Uterus (tissue), 4 donors: Measurements from ENCODE around the gene SPDYC. TPM values are rescaled to one million over a fixed set of nuclear protein-coding genes. Genes with fewer than 3 reads are reported as not detected.

ENCODE experiments used
- DNase-seq, 2 donors: peaks; one replicate each; pipeline ENCODE4 v3.0.0-alpha.2; 2019 to 2020
- H3K27ac ChIP-seq, 2 donors: fragments of 200-600 bp; sonication (generic); 1 replicate in 1 of 2; 2 replicates in 1 of 2; pipeline ENCODE4 v1.5.1; 2016 to 2018
- H3K27me3 ChIP-seq, 2 donors: fragments of 200-600 bp; sonication (generic); one replicate each; pipeline ENCODE4 v1.5.1; 2018 to 2019; ENCODE audit warnings: control low read depth in 1 of 2
- H3K36me3 ChIP-seq, 2 donors: fragments of 200-600 bp; sonication (generic); one replicate each; pipeline ENCODE4 v1.5.1; 2019; ENCODE audit warnings: control low read depth in 1 of 2
- H3K4me1 ChIP-seq, 2 donors: fragments of 200-600 bp; sonication (generic); one replicate each; pipeline ENCODE4 v1.5.1; 2018 to 2019; ENCODE audit warnings: control low read depth in 1 of 2
- H3K4me3 ChIP-seq, 2 donors: fragments of 200-600 bp; sonication (generic); 1 replicate in 1 of 2; 2 replicates in 1 of 2; pipeline ENCODE4 v1.5.1; 2018 to 2019; ENCODE audit warnings: mild to moderate bottlenecking in 1 of 2
- H3K9me3 ChIP-seq, 2 donors: fragments of 200-600 bp; sonication (generic); one replicate each; pipeline ENCODE4 v1.5.1; 2019; ENCODE audit warnings: control low read depth in 1 of 2
- POLR2A ChIP-seq, 2 donors: fragments of 450-650 bp; IDR thresholded peaks; one replicate each; pipeline ENCODE4 v1.6.1; 2016; ENCODE audit warnings: antibody characterized with exemption in 2 of 2, mild to moderate bottlenecking in 1 of 2, moderate library complexity in 1 of 2
- intact Hi-C: fragments of 100-400 bp; cut with DNase I; formaldehyde crosslinking; loops from one replicate; pipeline ENCODE4 v1.15.1; 2023; ENCODE audit warnings: low total_unique reads
- total RNA-seq, 4 donors: library from RNA; depleted of rRNA in 3 of 4; stranded (reverse); fragments of >200 nt in 3 of 4; gene quantifications; one replicate each; pipeline versions ENCODE4 v1.1.0 to v1.2.4, GENCODE V29; 2014 to 2023
- TF ChIP-seq, protein P1 (sequence below), 4 experiments: fragments of 200-600 bp in 2 of 4; fragments of 450-650 bp in 2 of 4; sonication (generic) in 2 of 4; IDR thresholded peaks; one replicate each; pipeline ENCODE4 v1.5.1; 2016 to 2019; ENCODE audit warnings: antibody characterized with exemption in 4 of 4, mild to moderate bottlenecking in 2 of 4, moderate library complexity in 1 of 4
- donor health status: DM: yes; HTN: yes; CAD: no.

SPDYC gene
- total RNA-seq, result not detected

DNA sequence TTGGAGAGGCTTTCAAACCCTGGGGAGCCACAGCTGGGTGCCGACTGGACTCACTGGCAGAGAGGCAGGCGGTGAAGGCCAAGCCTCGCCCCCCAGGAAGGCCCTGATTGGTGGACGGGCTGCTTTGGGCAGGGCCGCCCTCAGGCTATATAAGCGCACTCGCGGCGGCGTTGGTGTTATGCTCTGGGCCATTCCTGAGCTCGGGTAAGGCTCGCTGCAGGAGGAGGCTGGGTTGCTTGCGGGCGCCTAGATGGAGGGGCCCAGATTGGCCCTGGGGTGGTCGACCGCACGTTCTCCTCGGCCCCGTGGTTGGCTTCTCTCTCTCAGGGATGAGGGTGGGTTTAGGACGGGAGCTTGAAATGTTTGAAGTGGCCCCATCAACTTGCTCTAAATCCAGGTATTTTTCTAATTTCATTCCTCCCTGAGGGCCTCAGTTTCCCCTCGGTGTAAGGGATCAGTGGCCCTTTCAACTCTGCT is at the start of gene SPDYC:
SPDYC (plus strand) TSS at position 176 of the 477 bp plus-strand sequence. CDS start 1,125 bp downstream, outside the sequence.
- Histone ChIP-seq H3K4me3 (no peak within 1 kb of the TSS), H3K27ac (no peak within 1 kb of the TSS), H3K36me3 (no peaks in the 10 kb centered on the region), H3K27me3 (no peaks in the 10 kb centered on the region), H3K4me1 (no peaks in the 10 kb centered on the region), H3K9me3 (no peaks in the 10 kb centered on the region)
- intact Hi-C loops, result no loop called here
- no peak for DNase-seq
- TF ChIP-seq, protein P1, sequence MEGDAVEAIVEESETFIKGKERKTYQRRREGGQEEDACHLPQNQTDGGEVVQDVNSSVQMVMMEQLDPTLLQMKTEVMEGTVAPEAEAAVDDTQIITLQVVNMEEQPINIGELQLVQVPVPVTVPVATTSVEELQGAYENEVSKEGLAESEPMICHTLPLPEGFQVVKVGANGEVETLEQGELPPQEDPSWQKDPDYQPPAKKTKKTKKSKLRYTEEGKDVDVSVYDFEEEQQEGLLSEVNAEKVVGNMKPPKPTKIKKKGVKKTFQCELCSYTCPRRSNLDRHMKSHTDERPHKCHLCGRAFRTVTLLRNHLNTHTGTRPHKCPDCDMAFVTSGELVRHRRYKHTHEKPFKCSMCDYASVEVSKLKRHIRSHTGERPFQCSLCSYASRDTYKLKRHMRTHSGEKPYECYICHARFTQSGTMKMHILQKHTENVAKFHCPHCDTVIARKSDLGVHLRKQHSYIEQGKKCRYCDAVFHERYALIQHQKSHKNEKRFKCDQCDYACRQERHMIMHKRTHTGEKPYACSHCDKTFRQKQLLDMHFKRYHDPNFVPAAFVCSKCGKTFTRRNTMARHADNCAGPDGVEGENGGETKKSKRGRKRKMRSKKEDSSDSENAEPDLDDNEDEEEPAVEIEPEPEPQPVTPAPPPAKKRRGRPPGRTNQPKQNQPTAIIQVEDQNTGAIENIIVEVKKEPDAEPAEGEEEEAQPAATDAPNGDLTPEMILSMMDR (IDR thresholded peaks at IDR 0.05), result no peak
- TF ChIP-seq POLR2A (IDR thresholded peaks at IDR 0.05), result no peak

DNA sequence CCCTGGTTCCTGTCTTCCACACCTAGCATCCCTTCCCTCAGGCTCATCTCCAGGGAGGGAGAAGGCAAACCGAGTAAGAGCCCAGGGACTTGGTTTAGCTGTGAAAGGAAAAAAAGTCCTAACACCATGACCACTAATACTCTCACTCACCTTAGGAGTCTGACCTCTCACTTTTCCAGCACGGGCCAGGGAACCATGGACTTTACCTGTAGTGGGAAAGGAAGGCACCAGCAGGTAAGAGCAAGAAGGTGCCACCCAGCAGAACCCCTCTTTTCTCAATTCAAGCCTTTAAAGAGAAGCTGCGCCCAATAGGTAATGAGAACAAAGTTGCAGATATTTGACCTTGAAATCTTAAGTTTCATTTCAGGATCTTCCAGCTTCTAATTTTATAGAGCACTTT is 49.2 kb upstream of the SPDYC start:
- no peaks in the 10 kb centered on the region for H3K9me3 ChIP-seq
- TF ChIP-seq, protein P1 (IDR thresholded peaks at IDR 0.05), result no peak
- TF ChIP-seq POLR2A (IDR thresholded peaks at IDR 0.05), result no peak
- H3K27me3 ChIP-seq, result no peaks in the 10 kb centered on the region
- H3K4me3 ChIP-seq, result peak overlapping the region in 1 of 2 donors; percentile 79
- H3K36me3 ChIP-seq, result no peaks in the 10 kb centered on the region
- intact Hi-C loops, result no loop called here
- DNase-seq, result no peak
- peaks cover 8 to 15% of the 10 kb centered on the region in 2 donors for H3K4me1 ChIP-seq
- H3K27ac ChIP-seq, result peak overlapping the region in 1 of 2 donors; percentile 92

DNA sequence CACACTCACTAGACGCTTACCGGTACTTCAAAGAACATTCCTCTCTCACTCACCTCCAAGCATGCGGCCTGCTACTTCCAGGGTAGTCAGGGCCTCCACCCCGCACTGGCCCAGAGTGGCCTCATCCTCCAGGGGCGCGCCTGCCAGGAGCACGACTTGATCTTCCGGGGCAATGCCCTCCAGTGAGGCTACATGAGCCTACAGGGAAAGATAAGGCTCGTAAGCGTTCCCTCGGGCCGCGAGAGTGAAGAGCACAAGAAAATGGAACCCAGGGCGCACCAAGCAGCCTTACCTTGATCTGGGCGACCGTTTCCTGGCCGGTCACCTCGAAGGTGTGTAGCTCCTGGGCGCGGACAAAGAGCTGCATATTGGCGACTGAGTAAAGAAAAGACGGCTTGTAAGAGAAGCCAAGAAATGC is 48.6 kb upstream of the SPDYC start:
- Histone ChIP-seq H3K4me1 (peaks cover 8 to 13% of the 10 kb centered on the region in 2 donors), H3K27ac (peak overlapping the region; percentile 85 to 92), H3K4me3 (peak overlapping the region; percentile 79 to 95), H3K36me3 (no peaks in the 10 kb centered on the region), H3K9me3 (no peaks in the 10 kb centered on the region), H3K27me3 (no peaks in the 10 kb centered on the region)
- TF ChIP-seq, protein P1 (IDR thresholded peaks at IDR 0.05), result no peak
- no peak for TF ChIP-seq POLR2A (IDR thresholded peaks at IDR 0.05)
- intact Hi-C loops, result no loop called here
- peak in 1 of 2 donors; percentile 25 for DNase-seq

DNA sequence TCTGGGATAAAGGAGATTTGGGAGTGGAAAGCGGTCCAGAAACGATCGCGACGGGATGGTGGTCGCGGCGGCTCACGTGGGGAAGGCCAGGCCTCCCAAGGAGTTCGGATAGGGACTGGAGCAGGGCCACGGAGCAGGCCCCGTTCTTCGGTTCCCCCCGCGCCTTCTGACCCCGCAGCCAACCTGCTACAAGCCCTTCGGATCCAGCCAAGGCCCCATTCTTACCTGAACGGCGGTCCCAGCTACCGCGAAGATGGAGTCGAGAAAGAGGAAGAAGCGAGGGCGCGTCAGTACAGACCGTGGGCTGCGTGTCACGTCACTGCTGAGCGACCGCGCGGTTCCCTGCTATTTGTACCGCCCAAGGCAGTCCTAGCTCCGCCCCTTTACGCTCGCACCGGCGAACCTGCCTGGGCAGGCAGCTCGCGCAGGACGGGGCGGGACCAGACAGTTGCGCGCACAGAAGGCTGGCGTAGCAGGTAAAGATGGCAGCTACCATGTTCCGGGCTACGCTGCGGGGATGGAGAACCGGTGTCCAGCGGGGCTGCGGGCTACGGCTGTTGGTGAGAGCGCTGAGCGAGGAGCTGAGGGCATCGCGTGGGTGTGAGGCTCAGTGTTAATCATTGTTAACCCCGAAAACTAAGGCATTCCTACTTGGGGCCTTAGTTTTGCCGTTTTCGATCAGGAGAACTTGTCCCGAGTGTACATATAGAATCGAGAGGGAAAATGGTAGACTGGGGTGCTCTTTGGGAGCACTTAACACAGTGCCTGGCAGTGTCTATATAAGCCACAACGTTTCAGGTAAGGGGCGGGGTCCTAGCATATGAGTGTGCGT is 48.0 kb upstream of the SPDYC start, which contains the start of the genes FAU and MRPL49:
FAU (minus strand) TSS at position 270 of the 832 bp plus-strand sequence. CDS start 321 bp downstream, outside the sequence.
MRPL49 (plus strand) TSS at position 457 of the 832 bp plus-strand sequence; CDS start at position 483, 26 bp downstream.
- DNase-seq, result peak; percentile 97 to 98
- H3K9me3 ChIP-seq, result no peaks in the 10 kb centered on the region
- peak within 1 kb of the TSS; percentile 85 to 92 for H3K27ac ChIP-seq
- intact Hi-C loops, result no loop called here
- peaks cover 8 to 9% of the 10 kb centered on the region in 2 donors for H3K4me1 ChIP-seq
- no peaks in the 10 kb centered on the region for H3K27me3 ChIP-seq
- no peaks in the 10 kb centered on the region for H3K36me3 ChIP-seq
- TF ChIP-seq POLR2A (IDR thresholded peaks at IDR 0.05), result peak; percentile 92 to 97
- TF ChIP-seq, protein P1 (IDR thresholded peaks at IDR 0.05), result peak in 2 of 4 experiments; percentile 14 to 32
- peak within 1 kb of the TSS; percentile 79 to 95 for H3K4me3 ChIP-seq
